Thymus (tissue), 14 donors: ENCODE measurements around the gene OSGIN1. TPM values are rescaled to one million over a fixed set of nuclear protein-coding genes. Genes with fewer than 3 reads are reported as not detected.

ENCODE experiments used
- DNase-seq, 9 donors: peaks; one replicate each; pipeline ENCODE4 v3.0.0-alpha.2; 2013; ENCODE audit warnings: low spot score in 9 of 9, low read depth in 6 of 9, missing footprints in 1 of 9
- H3K27ac ChIP-seq, 2 donors: one replicate each; pipeline ENCODE4 v1.5.1; 2013; ENCODE audit warnings: control low read depth in 1 of 2, low read depth in 1 of 2, low read length in 1 of 2, mild to moderate bottlenecking in 1 of 2, moderate library complexity in 1 of 2
- H3K27me3 ChIP-seq, 2 donors: one replicate each; pipeline ENCODE4 v1.5.1; 2013; ENCODE audit warnings: low read length in 1 of 2; ENCODE audit not compliant: control insufficient read depth in 2 of 2, insufficient read depth in 1 of 2
- H3K36me3 ChIP-seq, 2 donors: one replicate each; pipeline ENCODE4 v1.5.1; 2013; ENCODE audit warnings: low read length in 1 of 2, mild to moderate bottlenecking in 1 of 2, moderate library complexity in 1 of 2; ENCODE audit not compliant: control insufficient read depth in 2 of 2, insufficient read depth in 2 of 2
- H3K4me1 ChIP-seq, 2 donors: one replicate each; pipeline ENCODE4 v1.5.1; 2013; ENCODE audit warnings: low read length in 2 of 2; ENCODE audit not compliant: control insufficient read depth in 2 of 2, insufficient read depth in 2 of 2
- H3K4me3 ChIP-seq, 2 donors: one replicate each; pipeline ENCODE4 v1.5.1; 2013; ENCODE audit warnings: low read length in 2 of 2, control low read depth in 1 of 2, mild to moderate bottlenecking in 1 of 2
- H3K9me3 ChIP-seq, 2 donors: one replicate each; pipeline ENCODE4 v1.5.1; 2013; ENCODE audit warnings: low read length in 1 of 2, mild to moderate bottlenecking in 1 of 2; ENCODE audit not compliant: control insufficient read depth in 2 of 2, insufficient read depth in 1 of 2
- WGBS: extraction: QIAGEN DNeasy Blood & Tissue Kit; methylation state at CpG from one replicate; pipeline ENCODE4 v1.1.7; 2013; 5-methylcytosine and 5-hydroxymethylcytosine counted together
- long read RNA-seq, 10 donors: transcript quantifications; one replicate each; lab custom pipeline, GENCODE V29; 2026
- polyA plus RNA-seq: library from polyadenylated mRNA; stranded (reverse); fragments of 200-250 nt; gene quantifications from one replicate; pipeline ENCODE4 v1.2.3, GENCODE V29; 2013
- total RNA-seq: library from RNA; stranded (reverse); fragments of 120-200 nt; gene quantifications from one replicate; pipeline ENCODE4 v1.2.4, GENCODE V29; 2013
- donor health status: healthy.

Gene OSGIN1
- 0.42 TPM for total RNA-seq
- 3.8 TPM for polyA plus RNA-seq
- long read RNA-seq, donor 1: 0 reads
- long read RNA-seq, donor 2: 0 reads
- long read RNA-seq, donor 3: 0 reads
- long read RNA-seq, donor 4: 0 reads
- long read RNA-seq, donor 5: 0 reads
- long read RNA-seq, donor 6: 0 reads
- long read RNA-seq, donor 7: 0 reads
- long read RNA-seq, donor 8: 0 reads
- long read RNA-seq, donor 9: 0 reads
- long read RNA-seq, donor 10, partial matches to known transcripts: 0 of 1 reads
- long read RNA-seq, donor 10, other reads (novel, unspliced or antisense): 0 of 1 reads

- Histone ChIP-seq H3K27me3 (peaks cover 0 to 27% of the 10 kb centered on the region in 2 donors), H3K9me3 (no peaks in the 10 kb centered on the region), H3K27ac (peak within 1 kb of the TSS in 1 of 2 donors; percentile 15), H3K4me3 (peak within 1 kb of the TSS in 1 of 2 donors; percentile 30), H3K36me3 (no peaks in the 10 kb centered on the region), H3K4me1 (peaks cover 9 to 22% of the 10 kb centered on the region in 2 donors)
- peak in 6 of 9 donors; percentile 15 to 64 (median 26) for DNase-seq
- 9% methylated on average over 30 of the region's 30 CpGs for WGBS
Measured at GRCh38 chr16:83952940-83953795, at the start of gene OSGIN1. TSS of gene OSGIN1 (plus strand) at chr16:83953240. CDS start at chr16:83957672, 4,432 bp downstream.

GRCh38 chr16:83903751-83904150 is 49.3 kb upstream of the OSGIN1 start:
- no peak for DNase-seq
- H3K9me3 ChIP-seq: no peaks in the 10 kb centered on the region
- no peak overlapping the region for H3K27ac ChIP-seq
- no peaks in the 10 kb centered on the region for H3K27me3 ChIP-seq
- WGBS: 95% methylated on average over 10 of the region's 10 CpGs
- H3K4me3 ChIP-seq: no peak overlapping the region
- peaks cover 0 to 3% of the 10 kb centered on the region in 2 donors for H3K4me1 ChIP-seq
- peaks cover 5 to 17% of the 10 kb centered on the region in 2 donors for H3K36me3 ChIP-seq

- H3K36me3 ChIP-seq: peaks cover 12 to 33% of the 10 kb centered on the region in 2 donors
- H3K27me3 ChIP-seq: no peaks in the 10 kb centered on the region
- no peak overlapping the region for H3K27ac ChIP-seq
- WGBS: 91% methylated on average over 8 of the region's 8 CpGs
- no peak for DNase-seq
- no peaks in the 10 kb centered on the region for H3K4me1 ChIP-seq
- no peak overlapping the region for H3K4me3 ChIP-seq
- H3K9me3 ChIP-seq: no peaks in the 10 kb centered on the region
Measured at GRCh38 chr16:83906683-83907082, 46.4 kb upstream of the OSGIN1 start.

- DNase-seq: no peak
- H3K36me3 ChIP-seq: peaks cover 16 to 37% of the 10 kb centered on the region in 2 donors
- no peaks in the 10 kb centered on the region for H3K9me3 ChIP-seq
- no peak overlapping the region for H3K27ac ChIP-seq
- 98% methylated on average over 8 of the region's 8 CpGs for WGBS
- no peaks in the 10 kb centered on the region for H3K27me3 ChIP-seq
- H3K4me1 ChIP-seq: no peaks in the 10 kb centered on the region
- H3K4me3 ChIP-seq: no peak overlapping the region
Measured at GRCh38 chr16:83907111-83907510, 45.9 kb upstream of the OSGIN1 start.

GRCh38 chr16:83907631-83908250 is 45.3 kb upstream of the OSGIN1 start:
- no peaks in the 10 kb centered on the region for H3K27me3 ChIP-seq
- H3K4me3 ChIP-seq: no peak overlapping the region
- H3K27ac ChIP-seq: no peak overlapping the region
- no peaks in the 10 kb centered on the region for H3K9me3 ChIP-seq
- H3K4me1 ChIP-seq: no peaks in the 10 kb centered on the region
- WGBS: 97% methylated on average over 15 of the region's 15 CpGs
- DNase-seq: no peak
- H3K36me3 ChIP-seq: peaks cover 18 to 44% of the 10 kb centered on the region in 2 donors

GRCh38 chr16:83908798-83909197 is 44.2 kb upstream of the OSGIN1 start:
- H3K9me3 ChIP-seq: no peaks in the 10 kb centered on the region
- H3K4me1 ChIP-seq: no peaks in the 10 kb centered on the region
- no peak overlapping the region for H3K4me3 ChIP-seq
- no peak overlapping the region for H3K27ac ChIP-seq
- WGBS: 98% methylated on average over 2 of the region's 2 CpGs
- peaks cover 18 to 46% of the 10 kb centered on the region in 2 donors for H3K36me3 ChIP-seq
- DNase-seq: no peak
- no peaks in the 10 kb centered on the region for H3K27me3 ChIP-seq

GRCh38 chr16:83911290-83911689 is 41.8 kb upstream of the OSGIN1 start:
- WGBS: 98% methylated on average over 10 of the region's 10 CpGs
- DNase-seq: no peak
- no peak overlapping the region for H3K27ac ChIP-seq
- no peak overlapping the region for H3K4me3 ChIP-seq
- no peaks in the 10 kb centered on the region for H3K4me1 ChIP-seq
- no peaks in the 10 kb centered on the region for H3K9me3 ChIP-seq
- H3K27me3 ChIP-seq: no peaks in the 10 kb centered on the region
- H3K36me3 ChIP-seq: peaks cover 22 to 65% of the 10 kb centered on the region in 2 donors

GRCh38 chr16:83912519-83913244 is 40.4 kb upstream of the OSGIN1 start:
- no peak for DNase-seq
- Histone ChIP-seq H3K36me3 (peaks cover 24 to 66% of the 10 kb centered on the region in 2 donors), H3K9me3 (no peaks in the 10 kb centered on the region), H3K27me3 (no peaks in the 10 kb centered on the region), H3K4me1 (no peaks in the 10 kb centered on the region), H3K27ac (no peak overlapping the region), H3K4me3 (no peak overlapping the region)
- 97% methylated on average over 12 of the region's 12 CpGs for WGBS
